Neural cell (in vitro differentiated cells): ENCODE measurements around the gene HDAC3.

ENCODE experiments used
- CTCF ChIP-seq: fragments of 450-650 bp; IDR thresholded peaks from 2 replicates; pipeline ENCODE4 v1.5.1; 2014; ENCODE audit warnings: antibody characterized with exemption, mild to moderate bottlenecking, moderate library complexity; ENCODE audit not compliant: poor library complexity, severe bottlenecking
- EP300 ChIP-seq: fragments of 450-650 bp; conservative IDR thresholded peaks from 2 replicates; pipeline ENCODE4 v1.6.1; 2014; ENCODE audit warnings: antibody characterized with exemption, mild to moderate bottlenecking, moderate library complexity; ENCODE audit not compliant: poor library complexity, severe bottlenecking
- EZH2 ChIP-seq: fragments of 200-600, 300-800 bp; shearing (Covaris generic), sonication (generic); IDR thresholded peaks from 2 replicates; pipeline ENCODE4 v1.6.1; 2014; ENCODE audit warnings: antibody characterized with exemption, low read length, borderline replicate concordance, mild to moderate bottlenecking; ENCODE audit not compliant: insufficient read depth, poor library complexity, severe bottlenecking
- MXI1 ChIP-seq: fragments of 450-650 bp; conservative IDR thresholded peaks from 2 replicates; pipeline ENCODE4 v1.6.1; 2014; ENCODE audit warnings: antibody characterized with exemption, mild to moderate bottlenecking; ENCODE audit not compliant: poor library complexity, severe bottlenecking
- POLR2AphosphoS5 ChIP-seq: IDR thresholded peaks from 2 replicates; pipeline ENCODE4 v1.6.1; 2012
- RAD21 ChIP-seq: fragments of 450-650 bp; conservative IDR thresholded peaks from 2 replicates; pipeline ENCODE4 v1.6.1; 2014; ENCODE audit warnings: antibody characterized with exemption, mild to moderate bottlenecking, moderate library complexity
- REST ChIP-seq: IDR thresholded peaks from 2 replicates; pipeline ENCODE4 v1.6.1; 2012; ENCODE audit warnings: borderline replicate concordance
- SMC3 ChIP-seq: fragments of 450-650 bp; conservative IDR thresholded peaks from 2 replicates; pipeline ENCODE4 v1.6.1; 2014; ENCODE audit warnings: antibody characterized with exemption, mild to moderate bottlenecking, moderate library complexity; ENCODE audit not compliant: poor library complexity
- TAF1 ChIP-seq: IDR thresholded peaks from 2 replicates; pipeline ENCODE4 v1.6.1; 2012; ENCODE audit warnings: low read depth

GRCh38 chr5:141636106-141636412 lies 590 bp downstream of the HDAC3 start:
- TF ChIP-seq POLR2AphosphoS5, result no peak
- TF ChIP-seq TAF1, result no peak
- TF ChIP-seq CTCF, result no peak
- TF ChIP-seq EZH2, result no peak
- no peak for TF ChIP-seq EP300
- no peak for TF ChIP-seq REST
- TF ChIP-seq MXI1, result no peak
- no peak for TF ChIP-seq RAD21
- no peak for TF ChIP-seq SMC3
